ENCODE results near the gene ANKRD53.
"Not testable (repeated sequence)": the region's sequence is repeated elsewhere in the genome, so short reads cannot be mapped to it uniquely, and the experiment has no call there.

DNA sequence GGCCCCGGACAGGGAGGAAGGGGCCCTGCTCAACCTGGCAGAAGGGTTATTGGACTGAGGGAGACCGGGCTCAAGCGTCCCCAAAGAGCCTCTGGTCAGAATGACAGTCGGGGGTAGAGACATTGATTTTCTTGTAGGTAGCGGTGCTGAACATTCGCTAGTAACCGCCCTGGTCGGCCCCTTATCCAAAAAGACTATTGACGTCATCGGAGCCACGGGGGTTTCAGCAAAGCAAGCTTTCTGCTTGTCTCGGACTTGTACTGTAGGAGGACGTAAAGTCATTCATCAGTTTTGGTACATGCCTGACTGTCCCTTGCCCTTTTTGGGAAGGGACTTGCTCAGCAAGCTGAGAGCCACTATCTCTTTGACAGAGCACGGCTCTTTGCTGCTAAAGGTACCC lies 43.0 kb downstream of the ANKRD53 start:
- TF ChIP-seq, protein P1, sequence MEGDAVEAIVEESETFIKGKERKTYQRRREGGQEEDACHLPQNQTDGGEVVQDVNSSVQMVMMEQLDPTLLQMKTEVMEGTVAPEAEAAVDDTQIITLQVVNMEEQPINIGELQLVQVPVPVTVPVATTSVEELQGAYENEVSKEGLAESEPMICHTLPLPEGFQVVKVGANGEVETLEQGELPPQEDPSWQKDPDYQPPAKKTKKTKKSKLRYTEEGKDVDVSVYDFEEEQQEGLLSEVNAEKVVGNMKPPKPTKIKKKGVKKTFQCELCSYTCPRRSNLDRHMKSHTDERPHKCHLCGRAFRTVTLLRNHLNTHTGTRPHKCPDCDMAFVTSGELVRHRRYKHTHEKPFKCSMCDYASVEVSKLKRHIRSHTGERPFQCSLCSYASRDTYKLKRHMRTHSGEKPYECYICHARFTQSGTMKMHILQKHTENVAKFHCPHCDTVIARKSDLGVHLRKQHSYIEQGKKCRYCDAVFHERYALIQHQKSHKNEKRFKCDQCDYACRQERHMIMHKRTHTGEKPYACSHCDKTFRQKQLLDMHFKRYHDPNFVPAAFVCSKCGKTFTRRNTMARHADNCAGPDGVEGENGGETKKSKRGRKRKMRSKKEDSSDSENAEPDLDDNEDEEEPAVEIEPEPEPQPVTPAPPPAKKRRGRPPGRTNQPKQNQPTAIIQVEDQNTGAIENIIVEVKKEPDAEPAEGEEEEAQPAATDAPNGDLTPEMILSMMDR (IDR thresholded peaks at IDR 0.05), result not testable (repeated sequence)
- TF ChIP-seq POLR2A (IDR thresholded peaks at IDR 0.05), result not testable (repeated sequence)

Measured in esophagus squamous epithelium (tissue), 4 donors.